Thoracic aorta (tissue), 2 donors: ENCODE measurements around the gene DYRK1A. TPM values are rescaled to one million over a fixed set of nuclear protein-coding genes. Genes with fewer than 3 reads are reported as not detected.

Source experiments
- ATAC-seq: fragments of 150-250 bp; one replicate; pipeline ENCODE4 v1.8.0; 2017; ENCODE audit warnings: low read depth; ENCODE audit not compliant: insufficient number of reproducible peaks, low FRiP score
- DNase-seq: peaks from one replicate; pipeline ENCODE4 v3.0.0-alpha.2; 2020; ENCODE audit warnings: low spot score
- H3K27ac ChIP-seq, 2 donors: fragments of 200-600 bp; sonication (generic); 1 replicate in 1 of 2; 2 replicates in 1 of 2; pipeline ENCODE4 v1.5.1; 2016; ENCODE audit warnings: mild to moderate bottlenecking in 2 of 2, moderate library complexity in 2 of 2
- H3K27me3 ChIP-seq: fragments of 200-600 bp; sonication (generic); replicated peaks from 2 replicates; pipeline ENCODE4 v1.6.0; 2016; ENCODE audit warnings: mild to moderate bottlenecking; ENCODE audit not compliant: insufficient read depth
- H3K36me3 ChIP-seq: fragments of 200-600 bp; sonication (generic); one replicate; pipeline ENCODE4 v1.5.1; 2016
- H3K4me1 ChIP-seq, 2 donors: fragments of 200-600 bp; sonication (generic); 1 replicate in 1 of 2; 2 replicates in 1 of 2; pipeline versions ENCODE4 v1.5.1 to v1.6.0; 2016; ENCODE audit warnings: low read depth in 2 of 2, mild to moderate bottlenecking in 1 of 2; ENCODE audit not compliant: control insufficient read depth in 1 of 2
- H3K4me3 ChIP-seq: fragments of 200-600 bp; sonication (generic); 2 replicates; pipeline ENCODE4 v1.5.1; 2016; ENCODE audit warnings: mild to moderate bottlenecking
- H3K9me3 ChIP-seq: fragments of 200-600 bp; sonication (generic); 2 replicates; pipeline ENCODE4 v1.5.1; 2016
- CTCF ChIP-seq: fragments of 200-600 bp; sonication (generic); IDR thresholded peaks from one replicate; pipeline ENCODE4 v1.5.1; 2019; ENCODE audit warnings: antibody characterized with exemption
- total RNA-seq, 2 donors: library from RNA; depleted of rRNA; stranded (reverse); fragments of >200 nt; gene quantifications; one replicate each; pipeline versions ENCODE4 v1.1.0 to v1.2.3, GENCODE V29; 2016

The DYRK1A gene
- total RNA-seq, 2 donors from 2014 or later: 77.2 to 93.8 TPM

- Histone ChIP-seq H3K36me3 (no peaks in the 10 kb centered on the region), H3K27me3 (no peaks in the 10 kb centered on the region), H3K9me3 (no peaks in the 10 kb centered on the region), H3K27ac (peak overlapping the region; percentile 84 to 98), H3K4me3 (peak overlapping the region; percentile 73), H3K4me1 (peaks cover 8 to 20% of the 10 kb centered on the region in 2 donors)
- DNase-seq (peak; percentile 92), ATAC-seq (peak; percentile 84)
- no peak for TF ChIP-seq CTCF
These were observed 197.9 kb downstream of the DYRK1A start for GRCh38 chr21:37564341-37564923.

DNA sequence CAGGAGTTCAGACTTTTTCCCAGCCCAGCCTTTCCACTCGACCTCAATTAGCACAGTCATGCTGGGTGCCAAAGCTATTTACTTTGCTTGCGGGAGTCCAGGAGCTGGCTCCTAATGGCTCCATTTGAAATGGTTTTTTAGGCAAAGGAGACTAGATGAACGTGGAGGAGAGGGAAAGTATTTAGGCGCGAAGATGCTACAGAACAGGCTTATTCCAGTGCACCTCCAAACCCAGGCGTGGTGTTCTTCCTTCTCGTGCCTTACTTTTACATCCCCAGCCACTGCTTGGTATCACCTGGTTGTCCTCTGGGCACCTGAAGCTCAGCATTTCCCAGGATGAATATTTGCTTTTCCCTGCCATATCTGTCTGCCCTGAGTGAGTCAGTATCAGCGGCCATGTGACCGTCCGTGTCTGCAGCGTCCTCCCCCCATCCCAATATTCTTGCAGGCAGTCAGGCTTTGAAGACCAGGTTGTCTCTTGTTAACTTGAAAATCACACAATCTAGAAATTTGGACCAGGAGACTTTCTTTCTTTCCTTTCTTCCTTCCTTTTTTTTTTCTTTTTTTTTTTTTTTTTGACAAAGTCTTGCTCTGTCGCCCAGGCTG is 198.5 kb downstream of the DYRK1A start:
- TF ChIP-seq CTCF: no peak
- Histone ChIP-seq H3K4me3 (peak overlapping the region; percentile 73), H3K9me3 (no peaks in the 10 kb centered on the region), H3K4me1 (peaks cover 8 to 20% of the 10 kb centered on the region in 2 donors), H3K36me3 (no peaks in the 10 kb centered on the region), H3K27me3 (no peaks in the 10 kb centered on the region), H3K27ac (peak overlapping the region; percentile 84 to 98)
- DNase-seq (no peak), ATAC-seq (no peak)

GRCh38 chr21:37565530-37566223 is 199.1 kb downstream of the DYRK1A start:
- H3K4me1 ChIP-seq: peaks cover 8 to 20% of the 10 kb centered on the region in 2 donors
- H3K9me3 ChIP-seq: no peaks in the 10 kb centered on the region
- TF ChIP-seq CTCF: no peak
- H3K27ac ChIP-seq: peak overlapping the region; percentile 84 to 98
- H3K4me3 ChIP-seq: peak overlapping the region; percentile 73
- ATAC-seq: no peak
- no peaks in the 10 kb centered on the region for H3K27me3 ChIP-seq
- no peak for DNase-seq
- H3K36me3 ChIP-seq: no peaks in the 10 kb centered on the region

- H3K36me3 ChIP-seq: no peaks in the 10 kb centered on the region
- no peak for TF ChIP-seq CTCF
- no peak for ATAC-seq
- H3K4me1 ChIP-seq: peaks cover 8 to 20% of the 10 kb centered on the region in 2 donors
- no peaks in the 10 kb centered on the region for H3K27me3 ChIP-seq
- DNase-seq: no peak
- no peak overlapping the region for H3K27ac ChIP-seq
- H3K4me3 ChIP-seq: no peak overlapping the region
- H3K9me3 ChIP-seq: no peaks in the 10 kb centered on the region
These were observed 200.4 kb downstream of the DYRK1A start for GRCh38 chr21:37566790-37567615.

GRCh38 chr21:37568415-37568814 is 201.8 kb downstream of the DYRK1A start:
- no peak for ATAC-seq
- Histone ChIP-seq H3K27me3 (no peaks in the 10 kb centered on the region), H3K4me3 (no peak overlapping the region), H3K36me3 (no peaks in the 10 kb centered on the region), H3K4me1 (peaks cover 3 to 13% of the 10 kb centered on the region in 2 donors), H3K9me3 (no peaks in the 10 kb centered on the region), H3K27ac (no peak overlapping the region)
- no peak for DNase-seq
- no peak for TF ChIP-seq CTCF
